ENCODE data around the gene ELL2. TPM values are rescaled to one million over a fixed set of nuclear protein-coding genes. Genes with fewer than 3 reads are reported as not detected.
"Not testable (repeated sequence)": the region's sequence is repeated elsewhere in the genome, so short reads cannot be mapped to it uniquely, and the experiment has no call there.

ELL2 gene
- total RNA-seq, 1 donor from 2014 or later: 21.0 TPM

DNA sequence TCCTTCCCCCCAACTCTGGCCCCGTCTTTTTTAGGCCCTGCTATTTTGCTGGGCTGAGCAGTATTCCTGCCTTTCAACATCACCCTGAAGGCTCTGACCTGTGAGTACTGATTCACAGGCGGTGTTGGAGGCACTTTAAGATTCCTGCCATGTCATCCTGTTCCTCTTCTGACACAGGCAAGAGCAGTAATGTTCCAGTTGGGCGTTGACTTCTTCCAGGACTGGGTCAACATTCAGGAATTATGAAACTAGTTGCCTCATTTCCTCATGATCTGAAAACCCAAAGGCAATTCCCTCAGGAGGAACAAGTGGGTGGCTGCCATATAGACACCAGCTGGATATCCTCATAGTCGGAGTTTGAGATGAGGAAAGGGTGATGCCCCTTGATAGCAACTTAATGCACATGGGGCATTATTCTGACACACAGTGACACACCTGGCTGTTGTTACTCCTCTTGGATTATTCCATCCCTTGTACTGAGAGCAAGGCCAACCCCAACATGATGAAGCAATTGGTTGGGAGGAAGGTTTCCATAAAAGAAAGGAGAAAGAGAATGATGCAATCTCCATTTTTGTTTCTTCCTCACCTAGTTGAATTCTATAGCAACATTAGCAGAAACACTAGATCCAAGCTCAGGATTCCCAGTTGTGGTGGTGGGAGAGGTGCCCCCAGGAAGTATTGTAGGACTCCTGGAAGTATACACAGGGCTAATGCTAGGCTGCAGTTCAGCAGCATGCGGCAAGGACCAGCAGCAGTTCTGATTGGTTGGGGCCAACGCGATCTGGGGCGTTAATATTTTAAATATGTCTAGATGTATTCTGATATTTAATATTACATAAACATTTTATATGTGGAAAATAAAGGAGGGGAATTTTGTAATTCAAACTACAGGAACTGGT is 119.5 kb downstream of the ELL2 start:
- no peak for DNase-seq (ENCODE audit: low read depth, low spot score)

- DNase-seq (ENCODE audit: low read depth, low spot score): no peak
Observed at GRCh38 chr5:95840956-95841705, 120.5 kb downstream of the ELL2 start.

- no peak for DNase-seq (ENCODE audit: low read depth, low spot score)
Observed at GRCh38 chr5:95839658-95840057, 122.0 kb downstream of the ELL2 start.

DNA sequence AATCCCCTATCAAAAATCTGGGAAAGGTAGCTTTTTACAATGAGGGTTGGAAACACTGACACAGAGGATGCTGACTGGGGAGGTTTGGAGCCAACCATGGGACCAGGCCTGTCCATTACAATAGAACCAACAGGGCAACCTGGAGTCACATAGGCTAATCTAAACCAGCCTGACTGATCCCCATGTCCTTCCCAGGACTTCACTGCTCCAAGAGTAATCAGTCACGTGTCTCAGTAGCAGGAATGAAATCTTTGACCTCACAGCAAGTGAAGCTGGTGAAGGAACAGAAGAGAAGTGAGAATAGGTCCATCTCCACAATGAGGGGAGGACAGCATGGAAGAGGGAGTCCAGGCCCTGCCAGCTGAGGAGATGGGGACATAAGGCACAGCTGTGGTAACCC is 123.1 kb downstream of the ELL2 start:
- DNase-seq (ENCODE audit: low read depth, low spot score): no peak

DNA sequence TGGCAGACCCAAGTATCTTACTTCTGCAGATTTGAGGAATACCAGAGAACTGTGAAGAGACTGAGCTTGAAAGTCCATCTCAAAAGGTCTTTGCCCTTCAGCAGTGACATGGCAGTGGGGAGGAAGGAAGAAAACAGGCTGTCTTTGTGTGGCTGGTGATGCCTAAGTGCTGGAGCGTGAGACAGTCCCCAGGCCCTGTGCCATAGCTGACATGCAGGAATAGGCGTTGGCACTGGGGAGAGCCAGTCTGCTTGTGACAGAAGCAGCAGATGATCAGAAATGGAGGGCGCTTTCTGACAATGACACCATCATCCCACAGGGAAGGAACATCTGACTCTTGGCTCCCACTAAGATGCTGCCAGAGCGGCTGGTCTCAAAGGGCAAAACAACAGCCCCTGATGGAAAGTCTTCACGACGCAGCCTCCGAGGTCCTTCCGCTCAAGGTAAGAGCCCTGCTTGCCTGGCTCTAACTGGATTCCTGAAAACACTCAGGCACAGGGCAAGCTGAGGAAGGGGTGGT is 123.6 kb downstream of the ELL2 start:
- no peak for DNase-seq (ENCODE audit: low read depth, low spot score)

DNA sequence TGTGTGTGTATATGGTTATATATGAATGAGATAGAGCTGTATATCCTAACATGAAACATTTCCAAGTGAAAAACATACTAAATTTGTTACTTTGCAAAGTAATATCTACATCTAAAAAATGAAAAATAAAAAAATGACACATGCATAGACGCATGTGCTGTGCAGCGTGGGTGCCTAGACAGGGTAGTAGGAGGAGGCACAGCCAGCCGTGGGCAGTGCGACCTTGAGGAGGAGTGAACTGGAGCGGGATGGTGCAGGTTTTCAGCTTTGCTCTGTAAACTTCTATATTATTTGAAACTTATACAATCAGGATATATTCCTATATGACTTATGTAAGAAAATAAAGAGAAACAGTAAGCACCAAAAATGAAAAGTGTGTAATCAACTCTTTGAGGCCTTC is 124.2 kb downstream of the ELL2 start:
- no peak for DNase-seq (ENCODE audit: low read depth, low spot score)

- not testable (repeated sequence) for DNase-seq (ENCODE audit: low read depth, low spot score)
Observed at GRCh38 chr5:95836971-95837370, 124.7 kb downstream of the ELL2 start.

DNA sequence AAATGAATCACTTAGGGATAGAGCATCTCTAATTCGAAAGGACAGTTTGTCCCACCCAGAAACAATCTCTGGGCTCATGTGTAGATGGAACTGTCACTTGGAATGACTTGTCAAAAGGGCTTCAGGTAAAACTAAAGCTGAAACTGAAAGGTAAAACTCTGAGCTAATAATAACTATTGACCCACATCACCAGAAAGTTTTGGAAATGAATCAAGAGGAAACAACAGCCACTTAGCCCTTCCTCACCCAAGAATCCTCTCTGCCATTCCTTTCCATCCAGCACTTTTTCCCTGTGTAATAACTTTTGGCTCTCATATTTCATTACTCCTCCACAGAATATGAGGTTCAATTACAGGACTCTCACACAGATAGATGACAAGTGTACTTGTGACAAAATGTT is 125.1 kb downstream of the ELL2 start:
- DNase-seq (ENCODE audit: low read depth, low spot score): no peak

DNA sequence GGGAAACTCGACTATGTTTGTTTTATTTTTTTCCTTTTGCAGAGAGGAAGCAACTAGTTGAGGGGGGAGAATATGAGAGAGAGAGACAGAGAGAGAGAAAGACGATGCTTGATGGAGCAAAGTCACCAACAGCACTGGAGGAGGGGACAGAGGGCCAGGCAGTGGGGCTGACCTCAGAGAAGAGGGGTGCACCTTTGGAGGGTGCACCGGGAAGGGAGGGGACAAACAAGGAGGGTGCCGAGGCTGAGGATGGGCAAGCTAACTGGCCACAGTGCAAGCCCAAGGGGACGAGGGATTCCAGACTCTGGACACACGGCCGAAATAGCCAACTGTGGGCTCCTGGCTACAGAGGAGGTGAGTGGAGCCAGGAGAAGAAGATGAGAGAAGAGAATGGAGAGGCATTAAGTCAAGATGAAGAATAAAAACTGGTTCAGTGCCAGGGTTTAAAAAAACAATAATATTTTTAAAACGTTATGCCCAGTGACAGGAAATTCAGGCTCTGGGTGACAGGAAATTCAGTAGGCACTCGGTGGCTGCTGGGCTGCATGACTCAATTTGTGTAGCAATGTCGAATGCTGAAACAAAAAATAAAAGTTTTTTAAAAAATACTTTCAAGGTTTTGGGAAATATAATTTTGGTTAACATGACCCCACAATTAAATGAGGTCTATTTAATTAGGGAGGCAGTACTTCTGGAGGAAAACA is 125.8 kb downstream of the ELL2 start:
- no peak for DNase-seq (ENCODE audit: low read depth, low spot score)

Other genes with a start within 250 kb of the ELL2 start
- 66.7 and 66.9 TPM in 2 replicates for gene RHOBTB3, start 230.5 kb downstream of the ELL2 start, total RNA-seq
- 18.9 and 20.3 TPM in 2 replicates for gene GLRX, start 139.1 kb downstream of the ELL2 start, total RNA-seq

All from pulmonary artery endothelial cell (primary cell).